Tibial nerve (tissue), 4 donors: ENCODE measurements around the gene C19orf25. TPM values are rescaled to one million over a fixed set of nuclear protein-coding genes. Genes with fewer than 3 reads are reported as not detected.

ENCODE experiments used
- DNase-seq, 2 donors: peaks; one replicate each; pipeline ENCODE4 v3.0.0-alpha.2; 2019; ENCODE audit warnings: low spot score in 2 of 2
- H3K27ac ChIP-seq, 4 donors: fragments of 200-600 bp; sonication (generic) in 3 of 4; one replicate each; pipeline ENCODE4 v1.5.1; 2017 to 2019; ENCODE audit warnings: mild to moderate bottlenecking in 1 of 4
- H3K27me3 ChIP-seq, 2 donors: fragments of 200-600 bp; sonication (generic) in 1 of 2; one replicate each; pipeline versions ENCODE4 v1.5.1 to v1.6.0; 2017 to 2019
- H3K36me3 ChIP-seq, 3 donors: fragments of 200-600 bp; sonication (generic); one replicate each; pipeline ENCODE4 v1.5.1; 2018 to 2019
- H3K4me1 ChIP-seq, 4 donors: fragments of 200-600 bp; sonication (generic) in 3 of 4; one replicate each; pipeline ENCODE4 v1.5.1; 2017 to 2019
- H3K4me3 ChIP-seq, 4 donors: fragments of 200-600 bp; sonication (generic) in 3 of 4; one replicate each; pipeline ENCODE4 v1.5.1; 2017 to 2019; ENCODE audit warnings: mild to moderate bottlenecking in 1 of 4, moderate library complexity in 1 of 4
- H3K9me3 ChIP-seq, 4 donors: fragments of 200-600 bp; sonication (generic) in 3 of 4; one replicate each; pipeline ENCODE4 v1.5.1; 2017 to 2019
- CTCF ChIP-seq, 5 experiments: fragments of 200-600 bp in 3 of 5; fragments of 450-650 bp in 2 of 5; sonication (generic) in 3 of 5; IDR thresholded peaks; one replicate each; pipeline ENCODE4 v1.5.1; 2016 to 2019; ENCODE audit warnings: antibody characterized with exemption in 5 of 5, mild to moderate bottlenecking in 3 of 5, moderate library complexity in 2 of 5
- EP300 ChIP-seq, 2 donors: sonication (generic); formaldehyde crosslinking; IDR thresholded peaks; one replicate each; pipeline ENCODE4 v1.6.1; 2017; ENCODE audit warnings: antibody characterized with exemption in 2 of 2, mild to moderate bottlenecking in 1 of 2
- POLR2A ChIP-seq, 2 donors: fragments of 450-650 bp; IDR thresholded peaks; one replicate each; pipeline ENCODE4 v1.6.1; 2017; ENCODE audit warnings: antibody characterized with exemption in 2 of 2, mild to moderate bottlenecking in 2 of 2, moderate library complexity in 2 of 2
- WGBS, 2 donors: methylation state at CpG; one replicate each; pipeline ENCODE4 v1.1.5; 2018; 5-methylcytosine and 5-hydroxymethylcytosine counted together
- total RNA-seq, 4 donors: library from RNA; depleted of rRNA; stranded (reverse); fragments of >200 nt; gene quantifications; one replicate each; pipeline ENCODE4 v1.1.0, GENCODE V29; 2016

Gene C19orf25
- total RNA-seq, 4 donors from 2014 or later: 22.4 to 47.4 (median 33.8) TPM

- no peak for TF ChIP-seq EP300 (IDR thresholded peaks at IDR 0.05)
- no peak for TF ChIP-seq CTCF (IDR thresholded peaks at IDR 0.05)
- no peak for TF ChIP-seq POLR2A (IDR thresholded peaks at IDR 0.05)
- Histone ChIP-seq H3K9me3 (no peaks in the 10 kb centered on the region), H3K27ac (no peak overlapping the region), H3K36me3 (no peaks in the 10 kb centered on the region), H3K4me3 (no peak overlapping the region), H3K27me3 (peaks cover 0 to 62% of the 10 kb centered on the region in 2 donors), H3K4me1 (peaks cover 0 to 21% (median 0%) of the 10 kb centered on the region in 4 donors)
- no peak for DNase-seq
- 64 to 66% methylated on average over 11 to 30 of the region's 31 CpGs for WGBS, 2 donors
Observed at GRCh38 chr19:1525343-1525742, 46.3 kb upstream of the C19orf25 start.

GRCh38 chr19:1524972-1525325 is 45.9 kb upstream of the C19orf25 start:
- no peaks in the 10 kb centered on the region for H3K36me3 ChIP-seq
- no peak overlapping the region for H3K27ac ChIP-seq
- TF ChIP-seq CTCF (IDR thresholded peaks at IDR 0.05) (no peak), POLR2A (IDR thresholded peaks at IDR 0.05) (no peak), EP300 (IDR thresholded peaks at IDR 0.05) (no peak)
- H3K4me1 ChIP-seq: peaks cover 0 to 21% (median 0%) of the 10 kb centered on the region in 4 donors
- no peaks in the 10 kb centered on the region for H3K9me3 ChIP-seq
- no peak overlapping the region for H3K4me3 ChIP-seq
- H3K27me3 ChIP-seq: peaks cover 0 to 62% of the 10 kb centered on the region in 2 donors
- no peak for DNase-seq
- 55 to 56% methylated on average over 14 to 17 of the region's 17 CpGs for WGBS, 2 donors

GRCh38 chr19:1524287-1524971 is 45.4 kb upstream of the C19orf25 start:
- 8 to 45% methylated on average over 3 to 42 of the region's 49 CpGs for WGBS, 2 donors
- H3K27me3 ChIP-seq: peaks cover 0 to 58% of the 10 kb centered on the region in 2 donors
- no peak for DNase-seq
- H3K4me3 ChIP-seq: peak overlapping the region in 2 of 4 donors; percentile 10 to 43
- H3K4me1 ChIP-seq: peaks cover 0 to 21% (median 0%) of the 10 kb centered on the region in 4 donors
- no peaks in the 10 kb centered on the region for H3K36me3 ChIP-seq
- H3K9me3 ChIP-seq: no peaks in the 10 kb centered on the region
- H3K27ac ChIP-seq: no peak overlapping the region
- TF ChIP-seq CTCF (IDR thresholded peaks at IDR 0.05) (no peak), EP300 (IDR thresholded peaks at IDR 0.05) (no peak), POLR2A (IDR thresholded peaks at IDR 0.05) (no peak)

- no peak within 1 kb of the TSS for H3K27ac ChIP-seq
- TF ChIP-seq CTCF (IDR thresholded peaks at IDR 0.05) (peak in 2 of 5 experiments; percentile 14 to 23), EP300 (IDR thresholded peaks at IDR 0.05) (no peak), POLR2A (IDR thresholded peaks at IDR 0.05) (no peak)
- 8 to 23% methylated on average over 30 to 63 of the region's 92 CpGs for WGBS, 2 donors
- H3K4me3 ChIP-seq: peak within 1 kb of the TSS in 2 of 4 donors; percentile 10 to 43
- no peak for DNase-seq
- H3K4me1 ChIP-seq: peaks cover 0 to 21% (median 0%) of the 10 kb centered on the region in 4 donors
- no peaks in the 10 kb centered on the region for H3K36me3 ChIP-seq
- peaks cover 0 to 51% of the 10 kb centered on the region in 2 donors for H3K27me3 ChIP-seq
- no peaks in the 10 kb centered on the region for H3K9me3 ChIP-seq
Observed at GRCh38 chr19:1523412-1524286, 44.6 kb upstream of the C19orf25 start, which contains the start of gene PLK5. Gene PLK5, plus strand, starts transcription at chr19:1524077. Its CDS starts 2,920 bp downstream, at chr19:1526997.
